CD4-positive, alpha-beta T cell (primary cell): ENCODE data around the gene TACR1. TPM values are rescaled to one million over a fixed set of nuclear protein-coding genes. Genes with fewer than 3 reads are reported as not detected.

Experiments
- ATAC-seq: fragments of 200-7000 bp; cut with Tn5 transposase; one replicate; pipeline ENCODE4 v1.10.0; 2022; ENCODE audit warnings: mild to moderate bottlenecking; ENCODE audit not compliant: poor library complexity
- CTCF ChIA-PET: fragments of 350-600 bp; sonication (Branson Sonifier 250); formaldehyde crosslinking; loops from one replicate; lab custom pipeline; 2021; ENCODE audit warnings: antibody characterized with exemption, inconsistent platforms; lab: Charles Lee
- POLR2A ChIA-PET: fragments of 350-600 bp; sonication (Branson Sonifier 250); formaldehyde crosslinking; loops from one replicate; lab custom pipeline; 2021; ENCODE audit warnings: antibody characterized with exemption, inconsistent platforms; lab: Charles Lee
- DNase-seq, 14 experiments: peaks; one replicate each; pipeline ENCODE4 v3.0.0-alpha.2; 2013 to 2020; ENCODE audit warnings: mixed read lengths in 2 of 14
- H3K27ac ChIP-seq, 2 donors: one replicate each; pipeline versions ENCODE4 v1.5.1 to v1.7.0; 2013; ENCODE audit warnings: low read length in 2 of 2, low read depth in 1 of 2, mild to moderate bottlenecking in 1 of 2
- H3K27me3 ChIP-seq, 2 experiments: 1 replicate in 1 of 2; 2 replicates in 1 of 2; pipeline versions ENCODE4 v1.6.1 to v1.7.0; 2013; ENCODE audit warnings: low read length in 2 of 2, control low read depth in 1 of 2, mild to moderate bottlenecking in 1 of 2, moderate library complexity in 1 of 2; ENCODE audit not compliant: insufficient read depth in 2 of 2, control insufficient read depth in 1 of 2
- H3K36me3 ChIP-seq: one replicate; pipeline ENCODE4 v1.6.1; 2013; ENCODE audit warnings: low read length, control low read depth; ENCODE audit not compliant: insufficient read depth
- H3K4me1 ChIP-seq: one replicate; pipeline ENCODE4 v1.6.1; 2013; ENCODE audit warnings: low read length, control low read depth; ENCODE audit not compliant: insufficient read depth
- H3K4me3 ChIP-seq: one replicate; pipeline ENCODE4 v1.5.1; 2013; ENCODE audit warnings: mild to moderate bottlenecking, low read length, moderate library complexity
- H3K9me3 ChIP-seq, 2 experiments: 1 replicate in 1 of 2; 2 replicates in 1 of 2; pipeline versions ENCODE4 v1.6.1 to v1.7.0; 2013; ENCODE audit warnings: low read length in 2 of 2, mild to moderate bottlenecking in 2 of 2, control low read depth in 1 of 2, moderate library complexity in 1 of 2; ENCODE audit not compliant: control insufficient read depth in 1 of 2, insufficient read depth in 1 of 2
- H3K27ac Mint-ChIP-seq: one replicate; pipeline ENCODE4 v1.8.0; 2020; ENCODE audit warnings: mixed read lengths
- H3K27me3 Mint-ChIP-seq: one replicate; pipeline ENCODE4 v1.8.0; 2021; ENCODE audit warnings: mixed read lengths
- H3K36me3 Mint-ChIP-seq: one replicate; pipeline ENCODE4 v1.8.0; 2021; ENCODE audit warnings: low read depth, mixed read lengths
- H3K4me1 Mint-ChIP-seq: one replicate; pipeline ENCODE4 v1.8.0; 2021; ENCODE audit warnings: low read depth, mixed read lengths
- H3K4me3 Mint-ChIP-seq: one replicate; pipeline ENCODE4 v1.8.0; 2020; ENCODE audit warnings: mild to moderate bottlenecking, mixed read lengths
- H3K9me3 Mint-ChIP-seq: one replicate; pipeline ENCODE4 v1.8.0; 2020; ENCODE audit warnings: mixed read lengths
- intact Hi-C, 2 experiments: fragments of 100-400 bp; cut with DNase I in 1 of 2; cut with micrococcal nuclease in 1 of 2; formaldehyde crosslinking; loops; one replicate each; pipeline versions ENCODE4 v1.15.1 to v1.9.0; 2023 to 2025; cut with DNase I, micrococcal nuclease
- total RNA-seq, 174 experiments: library from RNA in 2 of 174; stranded (reverse) in 2 of 174; gene quantifications; one replicate each; pipeline ENCODE4 v1.2.3 and lab custom pipeline; 2021 to 2026
- TF ChIP-seq, protein P1 (sequence below): fragments of 200-600 bp; IDR thresholded peaks from one replicate; pipeline ENCODE4 v1.8.0; 2022; ENCODE audit warnings: antibody characterized with exemption, mild to moderate bottlenecking

TACR1 gene
- total RNA-seq, 2 experiments from 2014 or later: 0.14 TPM; not detected in 1

DNA sequence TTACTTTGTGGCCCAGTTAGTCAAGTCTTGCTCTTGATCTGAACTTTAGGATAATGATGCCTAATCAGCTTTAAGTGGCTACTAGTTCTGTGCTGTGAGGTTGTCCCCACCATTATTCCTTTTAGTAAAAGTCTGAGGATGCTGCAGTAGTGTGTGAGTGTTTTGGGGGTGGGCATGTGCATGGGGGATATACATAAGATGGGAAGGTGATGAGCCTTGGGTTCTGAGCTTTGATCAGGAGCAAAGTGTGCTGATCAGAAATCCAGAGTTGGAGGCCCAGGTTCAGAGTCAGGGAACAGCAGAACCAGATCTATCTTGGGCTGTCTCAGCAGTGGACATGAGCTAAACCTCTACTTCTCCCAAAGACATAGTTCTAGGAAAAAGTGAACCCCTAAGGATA is 174.1 kb downstream of the TACR1 start:
- no peak overlapping the region for H3K27ac Mint-ChIP-seq
- ChIA-PET CTCF (no interaction called here), POLR2A (no interaction called here)
- Histone ChIP-seq H3K27me3 (no peaks in the 10 kb centered on the region), H3K9me3 (no peaks in the 10 kb centered on the region), H3K4me1 (no peaks in the 10 kb centered on the region), H3K36me3 (no peaks in the 10 kb centered on the region), H3K27ac (no peak overlapping the region), H3K4me3 (no peak overlapping the region)
- H3K4me3 Mint-ChIP-seq: no peak overlapping the region
- no peaks in the 10 kb centered on the region for H3K4me1 Mint-ChIP-seq
- H3K36me3 Mint-ChIP-seq: peaks cover 5% of the 10 kb centered on the region
- no peaks in the 10 kb centered on the region for H3K27me3 Mint-ChIP-seq
- ATAC-seq: no peak
- no peak for DNase-seq
- intact Hi-C loops: no loop called here
- no peaks in the 10 kb centered on the region for H3K9me3 Mint-ChIP-seq
- TF ChIP-seq, protein P1, sequence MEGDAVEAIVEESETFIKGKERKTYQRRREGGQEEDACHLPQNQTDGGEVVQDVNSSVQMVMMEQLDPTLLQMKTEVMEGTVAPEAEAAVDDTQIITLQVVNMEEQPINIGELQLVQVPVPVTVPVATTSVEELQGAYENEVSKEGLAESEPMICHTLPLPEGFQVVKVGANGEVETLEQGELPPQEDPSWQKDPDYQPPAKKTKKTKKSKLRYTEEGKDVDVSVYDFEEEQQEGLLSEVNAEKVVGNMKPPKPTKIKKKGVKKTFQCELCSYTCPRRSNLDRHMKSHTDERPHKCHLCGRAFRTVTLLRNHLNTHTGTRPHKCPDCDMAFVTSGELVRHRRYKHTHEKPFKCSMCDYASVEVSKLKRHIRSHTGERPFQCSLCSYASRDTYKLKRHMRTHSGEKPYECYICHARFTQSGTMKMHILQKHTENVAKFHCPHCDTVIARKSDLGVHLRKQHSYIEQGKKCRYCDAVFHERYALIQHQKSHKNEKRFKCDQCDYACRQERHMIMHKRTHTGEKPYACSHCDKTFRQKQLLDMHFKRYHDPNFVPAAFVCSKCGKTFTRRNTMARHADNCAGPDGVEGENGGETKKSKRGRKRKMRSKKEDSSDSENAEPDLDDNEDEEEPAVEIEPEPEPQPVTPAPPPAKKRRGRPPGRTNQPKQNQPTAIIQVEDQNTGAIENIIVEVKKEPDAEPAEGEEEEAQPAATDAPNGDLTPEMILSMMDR: no peak

DNA sequence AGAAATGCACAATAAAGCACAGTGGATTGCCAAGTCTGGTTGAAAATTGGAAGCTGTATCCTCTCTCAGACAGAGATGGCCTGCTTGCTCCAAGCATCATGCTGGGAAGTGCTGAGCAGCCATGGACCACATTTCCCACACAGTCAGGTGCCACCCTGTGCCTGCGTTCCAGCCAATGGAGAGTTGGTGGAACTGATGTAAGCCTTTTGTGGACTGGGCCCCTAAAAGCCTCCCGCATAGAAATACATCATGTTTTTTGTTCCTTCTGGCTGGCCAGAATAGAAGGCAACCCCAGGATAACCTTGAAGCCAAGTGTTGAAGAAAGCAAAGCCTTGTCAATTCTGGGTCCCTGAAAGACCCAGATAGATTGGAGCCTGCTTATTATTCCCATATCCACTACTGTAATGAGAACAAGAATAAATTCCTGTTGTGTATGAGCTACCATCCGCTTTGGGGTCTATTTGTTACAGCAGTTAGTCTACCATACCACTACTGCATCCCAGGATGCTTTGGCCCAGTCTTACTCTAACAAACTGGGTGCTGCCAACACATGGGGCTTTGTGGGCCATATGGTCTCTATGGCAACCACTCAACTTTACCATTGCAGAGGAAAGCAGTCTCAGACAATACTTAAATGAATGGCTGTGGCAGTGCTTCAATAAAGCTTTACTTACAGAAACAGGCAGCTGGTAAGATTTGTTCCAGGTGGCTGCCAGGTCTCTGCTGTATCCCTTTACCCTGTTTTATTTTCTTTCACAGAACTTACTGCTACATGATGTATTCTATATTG is 175.5 kb downstream of the TACR1 start:
- Mint-ChIP-seq H3K4me1 (no peaks in the 10 kb centered on the region), H3K36me3 (peaks cover 5% of the 10 kb centered on the region), H3K9me3 (no peaks in the 10 kb centered on the region), H3K27me3 (no peaks in the 10 kb centered on the region), H3K27ac (no peak overlapping the region), H3K4me3 (no peak overlapping the region)
- ChIA-PET CTCF (no interaction called here), POLR2A (no interaction called here)
- no peaks in the 10 kb centered on the region for H3K4me1 ChIP-seq
- H3K36me3 ChIP-seq: no peaks in the 10 kb centered on the region
- TF ChIP-seq, protein P1: no peak
- no peak for DNase-seq
- H3K9me3 ChIP-seq: no peaks in the 10 kb centered on the region
- H3K4me3 ChIP-seq: no peak overlapping the region
- H3K27ac ChIP-seq: no peak overlapping the region
- no peak for ATAC-seq
- no peaks in the 10 kb centered on the region for H3K27me3 ChIP-seq
- intact Hi-C loops: no loop called here

DNA sequence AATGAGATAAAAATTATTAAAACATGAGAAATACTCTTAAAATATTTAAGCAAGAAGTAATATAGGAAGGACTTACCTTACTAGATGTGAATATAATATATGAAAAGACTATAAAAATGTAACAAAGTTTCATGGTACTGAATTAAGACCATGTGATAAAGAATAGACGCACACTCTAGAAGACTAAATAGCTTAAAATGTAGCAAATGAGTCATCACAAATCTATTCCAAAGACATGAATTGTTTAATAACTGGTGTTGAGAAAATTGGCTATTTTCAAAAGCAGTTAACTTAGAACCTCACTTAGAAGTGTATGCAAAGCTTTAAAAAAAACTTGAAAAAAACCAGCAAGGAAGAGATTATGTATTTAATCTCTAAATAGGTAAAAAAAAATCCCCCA is 176.8 kb downstream of the TACR1 start:
- no peaks in the 10 kb centered on the region for H3K4me1 Mint-ChIP-seq
- ATAC-seq (no peak), DNase-seq (no peak)
- TF ChIP-seq, protein P1: no peak
- ChIA-PET CTCF (interaction anchor here (0.6 to 1.6 kb wide), 2 partner anchors 16 to 18 kb away, joined by 3 to 4 read pairs; no protein-coding TSS in a partner anchor), POLR2A (no interaction called here)
- Histone ChIP-seq H3K4me3 (no peak overlapping the region), H3K27me3 (no peaks in the 10 kb centered on the region), H3K9me3 (no peaks in the 10 kb centered on the region), H3K27ac (no peak overlapping the region), H3K36me3 (no peaks in the 10 kb centered on the region), H3K4me1 (no peaks in the 10 kb centered on the region)
- no peaks in the 10 kb centered on the region for H3K27me3 Mint-ChIP-seq
- H3K36me3 Mint-ChIP-seq: no peaks in the 10 kb centered on the region
- H3K9me3 Mint-ChIP-seq: no peaks in the 10 kb centered on the region
- no peak overlapping the region for H3K27ac Mint-ChIP-seq
- H3K4me3 Mint-ChIP-seq: no peak overlapping the region
- intact Hi-C loops: no loop called here
